Testis (tissue), 3 donors: ENCODE results near the gene BAIAP2. TPM values are rescaled to one million over a fixed set of nuclear protein-coding genes. Genes with fewer than 3 reads are reported as not detected.

ENCODE experiments used
- DNase-seq: peaks from one replicate; pipeline ENCODE4 v3.0.0-alpha.2; 2019
- H3K27ac ChIP-seq, 2 donors: fragments of 200-600 bp; sonication (generic); one replicate each; pipeline ENCODE4 v1.5.1; 2019
- H3K27me3 ChIP-seq: fragments of 200-600 bp; sonication (generic); one replicate; pipeline ENCODE4 v1.5.1; 2019
- H3K36me3 ChIP-seq: fragments of 200-600 bp; sonication (generic); one replicate; pipeline ENCODE4 v1.5.1; 2017; ENCODE audit warnings: low read depth; ENCODE audit errors: missing control alignments
- H3K4me1 ChIP-seq: fragments of 200-600 bp; sonication (generic); one replicate; pipeline ENCODE4 v1.5.1; 2019
- H3K4me3 ChIP-seq, 2 donors: fragments of 200-600 bp; sonication (generic); one replicate each; pipeline ENCODE4 v1.5.1; 2017 to 2019
- H3K9me3 ChIP-seq: fragments of 200-600 bp; sonication (generic); one replicate; pipeline ENCODE4 v1.5.1; 2017
- CTCF ChIP-seq, 3 experiments: fragments of 450-650 bp in 2 of 3; fragments of 200-600 bp in 1 of 3; sonication (generic) in 1 of 3; IDR thresholded peaks; one replicate each; pipeline ENCODE4 v1.5.1; 2016 to 2019; ENCODE audit warnings: antibody characterized with exemption in 3 of 3, mild to moderate bottlenecking in 2 of 3, moderate library complexity in 1 of 3
- POLR2A ChIP-seq: fragments of 450-650 bp; IDR thresholded peaks from one replicate; pipeline ENCODE4 v1.6.1; 2017; ENCODE audit warnings: antibody characterized with exemption, mild to moderate bottlenecking, moderate library complexity
- WGBS, 2 donors: methylation state at CpG; one replicate each; pipeline ENCODE4 v1.1.5; 2018; 5-methylcytosine and 5-hydroxymethylcytosine counted together
- intact Hi-C: fragments of 100-400 bp; cut with DNase I; formaldehyde crosslinking; loops from one replicate; pipeline ENCODE4 v1.15.1; 2023; ENCODE audit warnings: low total_unique reads
- polyA plus RNA-seq: library from polyadenylated mRNA; stranded (reverse); fragments of 350-450 nt; fragmentation: Illumina TruSeq; extraction: RNeasy Lipid Tissue Mini Kit (QIAGEN cat#74804); gene quantifications from one replicate; pipeline ENCODE4 v1.2.3, GENCODE V29; 2014; ENCODE audit warnings: low read depth, low replicate concordance; ENCODE audit not compliant: insufficient read depth
- total RNA-seq, 2 donors: library from RNA; depleted of rRNA; stranded (reverse); fragments of >200 nt; gene quantifications; one replicate each; pipeline ENCODE4 v1.2.3, GENCODE V29; 2016

BAIAP2 gene
- total and polyA plus RNA-seq, 3 donors from 2014 or later = 36.7 to 67.5 (median 67.3) TPM

- H3K27ac ChIP-seq = no peak overlapping the region
- WGBS, 2 donors = 60 to 64% methylated on average over 2 to 25 of the region's 26 CpGs
- H3K9me3 ChIP-seq = no peaks in the 10 kb centered on the region
- peaks cover 17% of the 10 kb centered on the region for H3K4me1 ChIP-seq
- H3K36me3 ChIP-seq = no peaks in the 10 kb centered on the region
- no peak overlapping the region for H3K4me3 ChIP-seq
- no peaks in the 10 kb centered on the region for H3K27me3 ChIP-seq
- intact Hi-C loops = no loop called here
- no peak for DNase-seq
- no peak for TF ChIP-seq POLR2A
- no peak for TF ChIP-seq CTCF (IDR thresholded peaks at IDR 0.05)
Measured at GRCh38 chr17:81049973-81050551, 15.1 kb downstream of the BAIAP2 start.

GRCh38 chr17:81050645-81051625 lies 16.0 kb downstream of the BAIAP2 start:
- intact Hi-C loops = no loop called here
- no peak for DNase-seq
- Histone ChIP-seq H3K27me3 (no peaks in the 10 kb centered on the region), H3K4me3 (no peak overlapping the region), H3K36me3 (no peaks in the 10 kb centered on the region), H3K9me3 (no peaks in the 10 kb centered on the region), H3K27ac (no peak overlapping the region), H3K4me1 (peaks cover 9% of the 10 kb centered on the region)
- WGBS, 2 donors = 91 to 92% methylated on average over 31 to 32 of the region's 32 CpGs
- no peak for TF ChIP-seq POLR2A
- no peak for TF ChIP-seq CTCF (IDR thresholded peaks at IDR 0.05)

- 77 to 81% methylated on average over 29 to 30 of the region's 31 CpGs for WGBS, 2 donors
- no peak for DNase-seq
- Histone ChIP-seq H3K4me3 (no peak overlapping the region), H3K27ac (no peak overlapping the region), H3K27me3 (no peaks in the 10 kb centered on the region), H3K36me3 (no peaks in the 10 kb centered on the region), H3K9me3 (no peaks in the 10 kb centered on the region), H3K4me1 (peaks cover 16% of the 10 kb centered on the region)
- TF ChIP-seq CTCF (IDR thresholded peaks at IDR 0.05) (no peak), POLR2A (no peak)
- intact Hi-C loops = no loop called here
Measured at GRCh38 chr17:81052199-81052997, 17.4 kb downstream of the BAIAP2 start.

- Histone ChIP-seq H3K9me3 (no peaks in the 10 kb centered on the region), H3K4me1 (peaks cover 21% of the 10 kb centered on the region), H3K36me3 (no peaks in the 10 kb centered on the region), H3K27me3 (no peaks in the 10 kb centered on the region), H3K4me3 (no peak overlapping the region), H3K27ac (no peak overlapping the region)
- intact Hi-C loops = no loop called here
- no peak for DNase-seq
- 83 to 89% methylated on average over 23 to 41 of the region's 42 CpGs for WGBS, 2 donors
- TF ChIP-seq CTCF (IDR thresholded peaks at IDR 0.05) (no peak), POLR2A (no peak)
Measured at GRCh38 chr17:81053041-81053970, 18.4 kb downstream of the BAIAP2 start.
